ENCODE measurements around the gene EEF1A2. TPM values are rescaled to one million over a fixed set of nuclear protein-coding genes. Genes with fewer than 3 reads are reported as not detected.
A peak's percentile ranks its signal among the peaks of the same experiment; 100 is the strongest.

EEF1A2 gene
- total RNA-seq, 6 experiments from 2014 or later: 0.22 to 153 (median 1.0) TPM

DNA sequence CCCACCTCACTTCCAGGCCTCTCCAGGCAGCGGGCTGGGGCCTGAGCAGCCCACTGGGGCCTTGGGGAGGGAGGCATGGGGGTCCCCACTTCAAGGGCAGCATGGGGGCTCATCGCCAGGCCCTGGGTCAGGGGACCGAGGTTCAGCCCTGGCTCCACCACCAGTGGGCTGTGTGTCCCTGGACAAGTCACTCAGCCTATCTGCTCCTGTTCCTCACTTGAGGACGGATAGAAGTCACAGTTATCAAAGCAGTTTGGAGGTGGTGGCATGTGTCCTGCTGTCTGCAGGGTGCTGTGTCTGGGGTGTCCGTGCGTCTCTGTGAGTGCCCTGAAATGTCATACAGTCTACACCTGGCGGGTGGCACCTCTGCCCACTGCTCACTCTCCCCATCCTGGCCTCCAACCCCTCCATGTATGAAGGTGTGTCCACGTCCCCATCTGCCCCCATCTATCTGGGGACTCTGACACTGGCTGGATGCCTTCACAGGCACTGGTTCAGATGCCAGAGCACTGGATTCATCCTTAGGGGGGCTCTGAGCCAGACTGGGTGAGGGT is 3.6 kb downstream of the EEF1A2 start:
- H3K9me3 ChIP-seq: no peaks in the 10 kb centered on the region
- H3K27me3 ChIP-seq: peaks cover 0 to 7% of the 10 kb centered on the region in 2 donors
- ATAC-seq: no peak
- no peak overlapping the region for H3K4me3 ChIP-seq
- DNase-seq: peak in 1 of 3 donors; percentile 36
- no peaks in the 10 kb centered on the region for H3K4me1 ChIP-seq
- intact Hi-C loops (cut with DNase I): no loop called here
- H3K36me3 ChIP-seq: no peaks in the 10 kb centered on the region
- 100% methylated on average over 1 of the region's 8 CpGs for WGBS (ENCODE audit: insufficient coverage, low coverage, low lambda C conversion rate, missing lambda C conversion rate)
- H3K27ac ChIP-seq: no peak overlapping the region
- no peak for TF ChIP-seq POLR2A (IDR thresholded peaks at IDR 0.05)
- TF ChIP-seq, protein P1, sequence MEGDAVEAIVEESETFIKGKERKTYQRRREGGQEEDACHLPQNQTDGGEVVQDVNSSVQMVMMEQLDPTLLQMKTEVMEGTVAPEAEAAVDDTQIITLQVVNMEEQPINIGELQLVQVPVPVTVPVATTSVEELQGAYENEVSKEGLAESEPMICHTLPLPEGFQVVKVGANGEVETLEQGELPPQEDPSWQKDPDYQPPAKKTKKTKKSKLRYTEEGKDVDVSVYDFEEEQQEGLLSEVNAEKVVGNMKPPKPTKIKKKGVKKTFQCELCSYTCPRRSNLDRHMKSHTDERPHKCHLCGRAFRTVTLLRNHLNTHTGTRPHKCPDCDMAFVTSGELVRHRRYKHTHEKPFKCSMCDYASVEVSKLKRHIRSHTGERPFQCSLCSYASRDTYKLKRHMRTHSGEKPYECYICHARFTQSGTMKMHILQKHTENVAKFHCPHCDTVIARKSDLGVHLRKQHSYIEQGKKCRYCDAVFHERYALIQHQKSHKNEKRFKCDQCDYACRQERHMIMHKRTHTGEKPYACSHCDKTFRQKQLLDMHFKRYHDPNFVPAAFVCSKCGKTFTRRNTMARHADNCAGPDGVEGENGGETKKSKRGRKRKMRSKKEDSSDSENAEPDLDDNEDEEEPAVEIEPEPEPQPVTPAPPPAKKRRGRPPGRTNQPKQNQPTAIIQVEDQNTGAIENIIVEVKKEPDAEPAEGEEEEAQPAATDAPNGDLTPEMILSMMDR (IDR thresholded peaks at IDR 0.05): no peak

DNA sequence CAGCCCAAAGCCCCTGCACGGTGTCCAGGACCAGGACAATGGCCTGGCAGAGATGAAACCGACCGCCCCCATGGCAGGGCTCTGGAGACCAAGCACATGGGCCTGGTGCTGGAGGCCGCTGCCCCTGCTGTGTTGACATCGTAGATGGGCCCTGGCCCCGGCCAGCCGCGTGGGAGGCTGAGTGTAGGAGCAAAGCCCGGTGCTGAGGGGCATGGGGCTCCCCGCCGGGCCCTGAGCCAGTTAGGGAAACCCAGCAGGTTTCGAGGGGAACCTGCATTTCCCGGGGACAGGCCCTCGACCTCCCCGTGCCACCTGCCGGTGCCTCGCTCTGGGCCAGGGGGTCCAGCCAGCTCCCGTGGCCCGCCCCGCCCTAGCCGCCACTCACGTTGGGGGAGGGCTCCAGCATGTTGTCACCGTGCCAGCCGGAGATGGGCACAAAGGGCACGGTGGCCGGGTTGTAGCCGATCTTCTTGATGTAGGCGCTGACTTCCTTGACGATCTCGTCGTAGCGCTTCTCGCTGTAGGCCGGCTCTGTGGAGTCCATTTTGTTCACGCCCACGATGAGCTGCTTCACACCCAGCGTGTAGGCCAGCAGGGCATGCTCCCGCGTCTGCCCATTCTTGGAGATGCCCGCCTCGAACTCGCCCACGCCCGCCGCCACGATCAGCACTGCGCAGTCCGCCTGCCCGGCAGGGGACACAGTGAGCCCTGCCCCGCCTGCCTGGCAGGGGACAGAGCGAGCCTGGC is 4.3 kb downstream of the EEF1A2 start:
- peaks cover 0 to 7% of the 10 kb centered on the region in 2 donors for H3K27me3 ChIP-seq
- no peaks in the 10 kb centered on the region for H3K36me3 ChIP-seq
- TF ChIP-seq, protein P1 (IDR thresholded peaks at IDR 0.05): no peak
- no peak for TF ChIP-seq POLR2A (IDR thresholded peaks at IDR 0.05)
- no peaks in the 10 kb centered on the region for H3K4me1 ChIP-seq
- DNase-seq: peak in 1 of 3 donors; percentile 52
- ATAC-seq: no peak
- no peak overlapping the region for H3K27ac ChIP-seq
- WGBS (ENCODE audit: insufficient coverage, low coverage, low lambda C conversion rate, missing lambda C conversion rate): 88% methylated on average over 10 of the region's 51 CpGs
- no peaks in the 10 kb centered on the region for H3K9me3 ChIP-seq
- no peak overlapping the region for H3K4me3 ChIP-seq
- intact Hi-C loops (cut with DNase I): no loop called here

DNA sequence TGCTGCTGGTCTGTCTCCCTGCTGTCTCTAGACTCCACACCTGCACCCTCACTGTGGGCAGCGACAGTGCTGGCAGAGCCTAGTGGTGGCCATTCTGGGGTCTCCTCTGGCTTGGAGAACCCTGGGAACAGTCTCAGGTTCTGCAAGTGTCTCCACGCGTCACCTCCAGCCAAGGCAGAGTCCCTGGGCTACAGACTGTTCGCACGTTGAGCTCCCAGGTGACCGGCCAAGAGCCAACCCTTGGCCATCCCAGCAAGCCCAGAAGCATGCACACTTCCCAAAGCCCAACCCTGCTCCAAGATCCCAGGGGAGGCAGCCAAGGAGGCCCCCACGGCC is 4.8 kb downstream of the EEF1A2 start:
- no peaks in the 10 kb centered on the region for H3K9me3 ChIP-seq
- TF ChIP-seq, protein P1 (IDR thresholded peaks at IDR 0.05): no peak
- TF ChIP-seq POLR2A (IDR thresholded peaks at IDR 0.05): no peak
- ATAC-seq: no peak
- WGBS (ENCODE audit: insufficient coverage, low coverage, low lambda C conversion rate, missing lambda C conversion rate): no CpG with 5 or more reads among the region's 7 CpGs
- H3K27me3 ChIP-seq: peaks cover 0 to 7% of the 10 kb centered on the region in 2 donors
- H3K4me1 ChIP-seq: no peaks in the 10 kb centered on the region
- no peaks in the 10 kb centered on the region for H3K36me3 ChIP-seq
- H3K4me3 ChIP-seq: no peak overlapping the region
- H3K27ac ChIP-seq: no peak overlapping the region
- intact Hi-C loops (cut with DNase I): no loop called here
- DNase-seq: peak in 1 of 3 donors; percentile 28

DNA sequence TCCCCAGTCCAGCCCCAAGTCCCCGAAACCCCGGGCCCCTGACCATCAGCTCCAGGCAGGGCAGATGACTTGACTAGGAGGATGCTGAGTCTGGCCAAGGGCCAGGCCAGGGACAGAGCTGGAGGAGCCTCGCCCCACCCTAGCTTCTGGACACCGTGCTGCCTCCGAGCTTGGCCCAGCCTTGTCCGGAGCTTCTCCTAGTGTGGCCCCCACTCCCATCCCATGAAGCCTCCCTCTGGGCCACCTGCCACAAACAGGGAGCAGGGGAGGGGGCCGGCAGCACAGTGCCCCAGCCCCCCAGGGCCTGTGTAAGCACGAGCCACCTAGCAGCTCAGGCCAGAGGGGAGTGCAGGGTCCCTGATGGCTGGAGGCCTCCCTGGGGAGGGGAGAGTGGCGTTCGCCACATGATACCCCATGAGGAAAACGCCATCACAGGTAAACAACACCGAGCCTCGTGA is 5.3 kb downstream of the EEF1A2 start:
- no peaks in the 10 kb centered on the region for H3K4me1 ChIP-seq
- DNase-seq (peak in 1 of 3 donors; percentile 49), ATAC-seq (no peak)
- no peaks in the 10 kb centered on the region for H3K9me3 ChIP-seq
- intact Hi-C loops (cut with DNase I): no loop called here
- WGBS (ENCODE audit: insufficient coverage, low coverage, low lambda C conversion rate, missing lambda C conversion rate): no CpG with 5 or more reads among the region's 13 CpGs
- no peak for TF ChIP-seq POLR2A (IDR thresholded peaks at IDR 0.05)
- TF ChIP-seq, protein P1 (IDR thresholded peaks at IDR 0.05): no peak
- H3K27me3 ChIP-seq: peaks cover 0 to 7% of the 10 kb centered on the region in 2 donors
- no peak overlapping the region for H3K4me3 ChIP-seq
- H3K27ac ChIP-seq: no peak overlapping the region
- H3K36me3 ChIP-seq: no peaks in the 10 kb centered on the region

Measured in right lobe of liver (tissue), 6 donors.